ENCODE measurements around the gene TBC1D1.
A peak's percentile ranks its signal among the peaks of the same experiment; 100 is the strongest.
"Not testable (repeated sequence)": the region's sequence is repeated elsewhere in the genome, so short reads cannot be mapped to it uniquely, and the experiment has no call there.

The TBC1D1 gene

GRCh38 chr4:37964734-37965457 lies 74.0 kb downstream of the TBC1D1 start:
- no peak for DNase-seq (ENCODE audit: low read depth)

- DNase-seq (ENCODE audit: low read depth): no peak
Measured at GRCh38 chr4:37966044-37966443, 75.2 kb downstream of the TBC1D1 start.

- DNase-seq (ENCODE audit: low read depth): no peak
Measured at GRCh38 chr4:37967736-37968135, 76.9 kb downstream of the TBC1D1 start.

- DNase-seq (ENCODE audit: low read depth): no peak
Measured at GRCh38 chr4:37968747-37969146, 77.9 kb downstream of the TBC1D1 start.

GRCh38 chr4:37970702-37971101 lies 79.8 kb downstream of the TBC1D1 start:
- DNase-seq (ENCODE audit: low read depth): peak; percentile 25

- DNase-seq (ENCODE audit: low read depth): no peak
Measured at GRCh38 chr4:37971202-37971601, 80.3 kb downstream of the TBC1D1 start.

- no peak for DNase-seq (ENCODE audit: low read depth)
Measured at GRCh38 chr4:37973441-37973840, 82.6 kb downstream of the TBC1D1 start.

GRCh38 chr4:37975321-37975822 lies 84.5 kb downstream of the TBC1D1 start:
- DNase-seq (ENCODE audit: low read depth): not testable (repeated sequence)

- DNase-seq (ENCODE audit: low read depth): no peak
Measured at GRCh38 chr4:37976507-37976906, 85.6 kb downstream of the TBC1D1 start.

- peak; percentile 60 for DNase-seq (ENCODE audit: low read depth)
Measured at GRCh38 chr4:37976991-37977470, 86.1 kb downstream of the TBC1D1 start.

- DNase-seq (ENCODE audit: low read depth): peak; percentile 50
Measured at GRCh38 chr4:37977471-37978247, 86.8 kb downstream of the TBC1D1 start.

GRCh38 chr4:37978248-37978924 lies 87.5 kb downstream of the TBC1D1 start:
- no peak for DNase-seq (ENCODE audit: low read depth)

- no peak for DNase-seq (ENCODE audit: low read depth)
Measured at GRCh38 chr4:37980246-37980645, 89.4 kb downstream of the TBC1D1 start.

GRCh38 chr4:37981425-37981824 lies 90.5 kb downstream of the TBC1D1 start:
- DNase-seq (ENCODE audit: low read depth): no peak

GRCh38 chr4:37981844-37982720 lies 91.2 kb downstream of the TBC1D1 start:
- DNase-seq (ENCODE audit: low read depth): no peak

- DNase-seq (ENCODE audit: low read depth): no peak
Measured at GRCh38 chr4:37982736-37983135, 91.9 kb downstream of the TBC1D1 start.

- no peak for DNase-seq (ENCODE audit: low read depth)
Measured at GRCh38 chr4:37983951-37984350, 93.1 kb downstream of the TBC1D1 start.

- no peak for DNase-seq (ENCODE audit: low read depth)
Measured at GRCh38 chr4:37985730-37986275, 94.9 kb downstream of the TBC1D1 start.

GRCh38 chr4:37988670-37989069 lies 97.8 kb downstream of the TBC1D1 start:
- no peak for DNase-seq (ENCODE audit: low read depth)

GRCh38 chr4:37989398-37990260 lies 98.7 kb downstream of the TBC1D1 start:
- DNase-seq (ENCODE audit: low read depth): no peak

All from stimulated activated CD8-positive, alpha-beta memory T cell treated with anti-CD3 and anti-CD28 coated beads, Interleukin-12 subunit alpha, Interleukin-12 subunit beta, amount 100 ng/mL, for 1 hour (primary cell).